Measurements from ENCODE around the gene MILR1.

The MILR1 gene

GRCh38 chr17:64498308-64499203 is 49.6 kb downstream of the MILR1 start:
- DNase-seq: no peak
- in situ Hi-C loops (cut with MboI; ENCODE audit: low pct_unique_long_range_greater_than_20kb, low sequenced_read_pairs): loop anchor here (10.0 kb wide), 1 partner anchor 74 kb away; no protein-coding TSS in a partner anchor

- in situ Hi-C loops (cut with MboI; ENCODE audit: low pct_unique_long_range_greater_than_20kb, low sequenced_read_pairs): loop anchor here (10.0 kb wide), 2 partner anchors 75 to 175 kb away; no protein-coding TSS in a partner anchor
- DNase-seq: no peak
These were observed 51.0 kb downstream of the MILR1 start for GRCh38 chr17:64499805-64500486.

- in situ Hi-C loops (cut with MboI; ENCODE audit: low pct_unique_long_range_greater_than_20kb, low sequenced_read_pairs): loop anchor here (10.0 kb wide), 1 partner anchor 176 kb away; no protein-coding TSS in a partner anchor
- DNase-seq: no peak
These were observed 51.6 kb downstream of the MILR1 start for GRCh38 chr17:64500487-64500859.

GRCh38 chr17:64500862-64501765 is 52.2 kb downstream of the MILR1 start:
- no peak for DNase-seq
- in situ Hi-C loops (cut with MboI; ENCODE audit: low pct_unique_long_range_greater_than_20kb, low sequenced_read_pairs): loop anchor here (10.0 kb wide), 1 partner anchor 176 kb away; no protein-coding TSS in a partner anchor

- DNase-seq: no peak
- in situ Hi-C loops (cut with MboI; ENCODE audit: low pct_unique_long_range_greater_than_20kb, low sequenced_read_pairs): loop anchor here (10.0 kb wide), 1 partner anchor 177 kb away; no protein-coding TSS in a partner anchor
These were observed 53.1 kb downstream of the MILR1 start for GRCh38 chr17:64502021-64502420.

GRCh38 chr17:64502809-64503208 is 53.9 kb downstream of the MILR1 start:
- in situ Hi-C loops (cut with MboI; ENCODE audit: low pct_unique_long_range_greater_than_20kb, low sequenced_read_pairs): loop anchor here (10.0 kb wide), 1 partner anchor 178 kb away; no protein-coding TSS in a partner anchor
- DNase-seq: no peak

GRCh38 chr17:64503341-64503740 is 54.4 kb downstream of the MILR1 start:
- in situ Hi-C loops (cut with MboI; ENCODE audit: low pct_unique_long_range_greater_than_20kb, low sequenced_read_pairs): loop anchor here (10.0 kb wide), 1 partner anchor 179 kb away; no protein-coding TSS in a partner anchor

GRCh38 chr17:64503821-64504768 is 55.2 kb downstream of the MILR1 start:
- in situ Hi-C loops (cut with MboI; ENCODE audit: low pct_unique_long_range_greater_than_20kb, low sequenced_read_pairs): loop anchor here (10.0 kb wide), 1 partner anchor 179 kb away; no protein-coding TSS in a partner anchor
- no peak for DNase-seq

More at GRCh38 chr17:64503341-64503740, 54.4 kb downstream of the MILR1 start:
- DNase-seq: no peak

- in situ Hi-C loops (cut with MboI; ENCODE audit: low pct_unique_long_range_greater_than_20kb, low sequenced_read_pairs): loop anchor here (10.0 kb wide), 1 partner anchor 180 kb away; no protein-coding TSS in a partner anchor
These were observed 55.9 kb downstream of the MILR1 start for GRCh38 chr17:64504769-64505339.

GRCh38 chr17:64505340-64506200 is 56.7 kb downstream of the MILR1 start:
- in situ Hi-C loops (cut with MboI; ENCODE audit: low pct_unique_long_range_greater_than_20kb, low sequenced_read_pairs): loop anchor here (10.0 kb wide), 1 partner anchor 181 kb away; no protein-coding TSS in a partner anchor

More at GRCh38 chr17:64504769-64505339, 55.9 kb downstream of the MILR1 start:
- no peak for DNase-seq

GRCh38 chr17:64506201-64506575 is 57.3 kb downstream of the MILR1 start, which contains the start of gene DDX5:
Gene DDX5, minus strand, starts transcription at chr17:64506289. Its CDS starts 170 bp downstream, at chr17:64506119.
- in situ Hi-C loops (cut with MboI; ENCODE audit: low pct_unique_long_range_greater_than_20kb, low sequenced_read_pairs): loop anchor here (10.0 kb wide), 1 partner anchor 181 kb away; no protein-coding TSS in a partner anchor

More at GRCh38 chr17:64505340-64506200, 56.7 kb downstream of the MILR1 start:
- peak; percentile 92 for DNase-seq

GRCh38 chr17:64506576-64507412 is 57.9 kb downstream of the MILR1 start, which contains the start of gene CEP95:
Gene CEP95, plus strand, starts transcription at chr17:64506977. Its CDS starts 121 bp downstream, at chr17:64507098.
- in situ Hi-C loops (cut with MboI; ENCODE audit: low pct_unique_long_range_greater_than_20kb, low sequenced_read_pairs): loop anchor here (10.0 kb wide), 1 partner anchor 182 kb away; no protein-coding TSS in a partner anchor
- peak; percentile 94 for DNase-seq

More at GRCh38 chr17:64506201-64506575, 57.3 kb downstream of the MILR1 start, which contains the start of gene DDX5:
- peak; percentile 97 for DNase-seq

- in situ Hi-C loops (cut with MboI; ENCODE audit: low pct_unique_long_range_greater_than_20kb, low sequenced_read_pairs): loop anchor here (10.0 kb wide), 1 partner anchor 183 kb away; no protein-coding TSS in a partner anchor
- DNase-seq: peak; percentile 82
These were observed 58.5 kb downstream of the MILR1 start for GRCh38 chr17:64507413-64507782.

- in situ Hi-C loops (cut with MboI; ENCODE audit: low pct_unique_long_range_greater_than_20kb, low sequenced_read_pairs): loop anchor here (10.0 kb wide), 1 partner anchor 184 kb away; no protein-coding TSS in a partner anchor
- DNase-seq: no peak
These were observed 59.8 kb downstream of the MILR1 start for GRCh38 chr17:64508683-64509082.

GRCh38 chr17:64509179-64509578 is 60.3 kb downstream of the MILR1 start:
- in situ Hi-C loops (cut with MboI; ENCODE audit: low pct_unique_long_range_greater_than_20kb, low sequenced_read_pairs): loop anchor here (10.0 kb wide), 1 partner anchor 184 kb away; no protein-coding TSS in a partner anchor
- DNase-seq: no peak

Measured in KBM-7 (cell line).